GM19328 (cell line): ENCODE data around the gene ESR2.

Source experiments
- ATAC-seq: cut with Tn5 transposase; IDR thresholded peaks from one replicate; pipeline ENCODE4 v1.9.1; 2021; ENCODE audit warnings: mild to moderate bottlenecking, moderate library complexity; ENCODE audit not compliant: unreplicated experiment

Gene ESR2

DNA sequence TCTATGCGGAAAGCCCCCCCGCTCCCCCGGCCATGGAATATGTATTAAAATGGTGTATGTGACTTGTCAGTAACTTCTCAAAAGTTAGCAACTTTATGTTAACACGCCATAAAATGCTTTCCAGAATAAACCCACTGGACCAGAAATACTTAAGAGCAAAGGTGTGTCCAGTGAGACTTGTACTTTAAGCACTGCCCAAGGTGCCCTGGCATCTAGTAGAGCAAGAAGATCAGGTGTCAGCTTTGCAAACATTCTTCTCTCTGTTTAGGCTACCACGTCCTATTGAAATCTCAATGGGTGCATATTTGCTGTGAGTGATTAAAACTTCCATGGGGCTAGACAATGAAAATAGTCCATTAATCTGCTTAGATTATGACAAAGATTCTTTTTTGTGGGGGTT lies 201.2 kb downstream of the ESR2 start:
- ATAC-seq, result no peak

DNA sequence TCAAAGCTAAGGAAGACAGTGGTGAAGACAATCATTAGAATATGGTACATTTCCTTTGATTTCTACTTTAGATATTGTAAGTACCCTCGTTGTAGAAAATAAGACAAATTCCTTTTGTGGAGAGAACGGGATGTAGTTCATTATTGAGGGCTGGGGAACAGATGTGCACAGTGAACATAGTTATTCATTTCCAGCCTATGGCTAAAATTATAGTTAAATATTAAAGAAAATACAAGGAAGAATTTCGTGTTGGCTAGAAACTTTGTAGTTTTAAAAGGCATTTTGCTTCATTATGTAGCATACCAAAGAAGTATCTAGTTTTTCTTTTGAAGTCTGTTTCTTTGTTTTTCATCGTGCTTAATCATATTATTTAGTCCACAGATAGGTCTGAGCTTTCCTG lies 201.8 kb downstream of the ESR2 start:
- ATAC-seq, result no peak

DNA sequence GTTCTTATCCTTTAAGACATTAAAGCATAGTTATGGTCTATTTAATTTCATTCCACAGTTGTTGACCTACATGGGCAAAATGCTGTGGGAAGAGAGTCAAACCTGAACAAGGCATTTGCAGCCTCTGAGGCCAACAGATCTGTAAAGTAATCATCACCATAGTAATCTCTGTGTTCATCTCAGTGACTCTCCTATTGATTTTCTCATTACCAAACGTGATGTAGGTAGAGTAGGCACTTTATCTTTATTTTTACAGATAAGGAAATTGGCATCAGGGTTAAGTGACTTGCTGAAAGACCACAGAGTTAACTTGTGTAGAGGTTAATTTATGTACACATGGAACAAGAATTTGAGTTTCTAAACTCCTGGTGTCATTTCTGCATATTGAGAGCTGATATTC lies 203.0 kb downstream of the ESR2 start:
- no peak for ATAC-seq

DNA sequence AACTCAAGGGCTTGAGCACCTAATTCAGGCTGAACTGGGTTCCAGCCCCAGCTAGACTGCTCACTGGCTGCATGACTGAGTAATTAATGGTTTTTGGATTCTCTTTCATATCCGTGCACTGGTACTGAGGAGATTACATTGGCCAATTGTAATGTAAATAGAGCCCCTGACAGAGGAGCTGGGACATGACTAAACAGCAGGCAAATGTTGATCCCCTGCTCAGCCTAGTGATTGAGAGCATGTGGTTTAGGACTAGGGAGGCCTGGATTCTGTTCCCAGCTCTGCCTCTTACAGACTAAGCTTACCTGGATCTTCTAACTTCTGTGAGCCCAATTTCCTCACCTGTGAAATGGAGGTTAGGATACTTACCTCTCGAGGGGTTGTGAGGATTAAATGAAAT lies 204.3 kb downstream of the ESR2 start:
- no peak for ATAC-seq

DNA sequence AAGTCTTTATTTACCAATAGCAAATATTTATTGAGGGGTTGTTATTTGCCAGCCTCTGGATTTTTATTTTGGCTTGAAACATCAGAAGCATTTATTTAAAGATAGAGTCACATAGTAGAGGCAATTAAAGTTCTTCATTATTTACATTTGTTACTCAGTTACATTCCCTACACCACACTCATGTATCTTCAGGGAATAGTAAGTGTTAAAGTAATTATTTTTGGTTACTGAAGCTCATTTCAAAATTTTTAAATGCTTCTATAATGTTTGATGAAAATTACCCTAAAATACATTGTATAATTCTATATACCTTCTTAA lies 205.6 kb downstream of the ESR2 start:
- ATAC-seq, result no peak

DNA sequence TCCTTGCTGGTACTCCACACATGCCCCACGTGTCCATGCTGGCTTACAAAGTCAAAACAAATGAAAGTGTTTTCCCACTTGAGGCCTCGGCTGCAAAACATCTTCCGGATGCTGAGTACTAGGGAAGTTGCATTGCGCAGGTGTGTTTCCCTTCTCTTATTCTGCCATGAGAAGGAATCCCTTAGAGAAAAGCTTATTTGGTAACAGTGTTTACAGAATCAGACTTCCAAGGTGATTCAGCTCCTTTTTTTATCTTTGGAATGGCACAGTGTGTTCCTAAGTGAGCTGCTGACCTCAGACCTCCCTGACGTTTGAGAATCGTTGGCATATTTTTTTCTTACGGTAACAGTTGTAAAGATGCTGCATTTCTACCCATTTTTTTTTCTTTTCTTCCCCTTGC lies 211.3 kb downstream of the ESR2 start:
- no peak for ATAC-seq

DNA sequence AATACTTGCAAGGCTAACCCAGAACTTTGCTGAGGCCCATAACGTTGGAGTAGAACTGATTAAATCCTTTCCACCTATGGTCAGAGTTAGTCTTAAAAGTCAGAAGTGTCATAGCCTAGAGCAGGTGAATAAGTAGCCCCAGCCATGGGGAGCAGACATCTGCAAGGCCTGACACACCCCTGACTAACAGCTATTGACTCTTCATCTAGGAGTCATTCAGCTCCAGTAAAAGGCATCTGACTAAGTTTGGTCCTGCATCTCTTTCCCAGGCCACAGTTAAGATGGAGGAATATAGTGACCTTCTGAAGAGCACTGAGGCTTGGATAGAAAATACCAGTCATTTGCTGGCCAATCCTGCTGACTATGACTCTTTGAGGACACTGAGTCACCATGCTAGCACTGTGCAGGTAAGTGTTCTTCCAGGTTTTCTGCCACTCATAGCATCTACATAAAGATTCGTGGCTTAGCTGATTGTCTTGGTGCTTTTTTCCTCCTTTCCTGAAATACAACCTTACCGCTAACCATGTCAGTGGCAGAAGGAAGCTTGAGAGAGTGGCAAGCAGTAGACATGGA lies 212.9 kb downstream of the ESR2 start:
- ATAC-seq, result no peak

DNA sequence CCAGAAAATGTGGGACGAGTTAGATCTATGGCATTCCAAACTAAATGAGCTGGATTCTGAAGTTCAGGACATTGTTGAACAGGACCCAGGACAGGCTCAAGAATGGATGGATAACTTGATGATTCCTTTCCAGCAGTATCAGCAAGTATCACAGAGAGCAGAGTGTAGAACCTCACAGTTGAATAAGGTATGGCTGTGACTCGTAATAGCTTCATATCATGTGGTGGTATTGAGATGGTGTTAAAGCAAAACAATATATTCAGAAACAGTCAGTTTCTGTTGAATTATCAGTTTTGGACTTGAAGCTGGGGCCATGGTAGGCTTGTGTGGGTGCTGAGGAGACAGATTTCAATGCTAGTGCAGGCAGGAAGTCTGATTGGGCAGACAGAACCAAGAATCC lies 213.7 kb downstream of the ESR2 start:
- ATAC-seq, result no peak

DNA sequence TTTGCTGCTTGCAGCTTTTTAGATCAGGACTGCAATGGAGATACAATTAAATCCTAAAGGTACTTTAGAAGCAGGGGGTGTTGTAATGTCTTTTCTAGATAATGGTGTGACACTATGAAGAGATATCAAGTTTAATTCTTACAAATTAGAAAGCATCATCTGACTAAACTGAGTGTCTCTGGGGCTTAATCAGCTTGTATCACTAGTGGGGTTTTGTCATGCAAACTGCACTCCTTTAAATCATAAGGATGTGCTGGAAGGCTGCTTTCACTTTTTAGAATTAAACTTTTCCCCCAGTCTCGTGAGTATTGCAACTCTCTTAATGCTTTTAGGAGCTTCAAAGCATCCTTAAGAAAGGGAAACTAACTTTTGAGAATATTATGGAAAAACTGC lies 218.6 kb downstream of the ESR2 start:
- no peak for ATAC-seq

DNA sequence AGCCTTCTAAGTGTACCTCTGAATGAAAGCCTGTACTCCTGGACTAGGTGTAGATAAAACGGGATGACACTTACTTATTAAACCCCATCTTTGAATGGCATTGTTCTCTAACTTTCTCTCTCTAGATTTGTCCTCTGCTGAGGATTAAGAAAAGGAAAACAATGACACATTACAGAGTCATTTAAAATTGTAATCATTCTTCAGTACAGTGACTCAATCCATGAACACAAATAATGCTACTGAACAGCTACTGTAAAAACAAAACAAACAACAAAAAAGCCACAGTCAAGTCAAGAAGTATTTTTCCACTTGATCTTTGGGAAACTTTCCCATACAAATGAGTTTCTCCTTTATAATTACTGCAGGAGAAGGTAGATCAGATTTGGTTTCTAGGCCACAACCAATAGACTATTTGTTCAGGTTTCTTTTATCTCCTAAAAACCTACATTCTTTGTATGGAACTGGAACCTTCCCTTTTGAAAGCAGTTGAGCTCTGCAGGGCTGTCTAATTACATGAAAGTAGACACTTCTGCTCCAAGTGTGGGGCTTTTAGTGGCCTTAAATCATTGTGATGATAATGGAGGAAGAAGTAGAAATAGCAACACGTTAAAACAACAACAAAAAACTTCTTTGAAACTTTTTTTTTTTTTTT lies 219.1 kb downstream of the ESR2 start:
- no peak for ATAC-seq

DNA sequence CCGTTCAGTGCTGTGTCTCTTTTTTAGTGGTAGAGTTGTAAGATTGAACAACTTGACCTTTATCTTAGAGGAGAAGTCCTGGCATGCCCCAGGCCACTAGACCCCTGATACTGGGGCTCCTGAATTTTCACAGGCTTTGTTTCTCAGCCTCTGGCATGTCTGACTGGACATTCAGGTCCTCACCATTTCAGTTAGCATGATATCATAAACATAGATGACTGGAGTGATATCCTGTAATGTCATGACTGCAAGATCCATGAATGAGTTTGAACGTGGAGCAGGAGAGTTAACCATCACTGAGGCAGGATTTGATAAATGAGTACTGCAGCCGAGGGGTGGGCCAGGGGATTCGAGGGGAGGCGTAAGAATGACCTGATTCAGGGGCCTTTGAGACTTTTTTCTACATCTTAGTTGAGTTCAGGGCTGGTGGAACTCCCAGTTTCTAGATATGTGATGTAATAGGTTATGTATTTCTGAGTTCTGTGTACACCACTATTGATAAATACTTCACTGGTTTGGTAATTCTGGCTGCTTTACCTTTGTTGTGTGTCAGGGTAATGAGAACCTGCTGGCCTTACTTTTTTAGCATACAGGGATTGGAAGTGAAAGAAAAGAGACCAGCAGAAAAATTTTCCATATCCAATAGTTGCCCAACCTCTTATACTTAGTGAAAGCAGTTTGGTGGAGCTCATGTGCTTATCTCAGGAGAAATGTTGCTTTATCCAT lies 224.4 kb downstream of the ESR2 start:
- ATAC-seq, result no peak

DNA sequence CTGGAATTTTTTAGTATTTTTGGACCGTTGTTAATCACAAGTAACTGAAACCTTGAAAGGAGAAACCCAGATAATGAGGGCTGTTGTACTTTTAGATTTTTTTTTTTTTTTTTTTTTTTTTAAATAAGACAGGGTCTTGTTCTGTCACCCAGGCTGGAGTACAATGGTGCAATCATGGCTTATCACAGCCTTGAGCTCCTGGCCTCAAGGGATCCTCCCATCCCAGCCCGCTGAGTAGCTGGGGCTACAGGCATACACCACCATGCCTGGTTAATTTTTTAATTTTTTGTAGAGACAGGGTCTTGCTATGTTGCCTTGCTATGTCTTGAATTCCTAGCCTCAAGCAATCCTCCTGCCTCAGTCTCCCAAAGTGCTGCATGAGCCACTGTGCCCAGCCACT lies 229.7 kb downstream of the ESR2 start:
- ATAC-seq, result no peak

DNA sequence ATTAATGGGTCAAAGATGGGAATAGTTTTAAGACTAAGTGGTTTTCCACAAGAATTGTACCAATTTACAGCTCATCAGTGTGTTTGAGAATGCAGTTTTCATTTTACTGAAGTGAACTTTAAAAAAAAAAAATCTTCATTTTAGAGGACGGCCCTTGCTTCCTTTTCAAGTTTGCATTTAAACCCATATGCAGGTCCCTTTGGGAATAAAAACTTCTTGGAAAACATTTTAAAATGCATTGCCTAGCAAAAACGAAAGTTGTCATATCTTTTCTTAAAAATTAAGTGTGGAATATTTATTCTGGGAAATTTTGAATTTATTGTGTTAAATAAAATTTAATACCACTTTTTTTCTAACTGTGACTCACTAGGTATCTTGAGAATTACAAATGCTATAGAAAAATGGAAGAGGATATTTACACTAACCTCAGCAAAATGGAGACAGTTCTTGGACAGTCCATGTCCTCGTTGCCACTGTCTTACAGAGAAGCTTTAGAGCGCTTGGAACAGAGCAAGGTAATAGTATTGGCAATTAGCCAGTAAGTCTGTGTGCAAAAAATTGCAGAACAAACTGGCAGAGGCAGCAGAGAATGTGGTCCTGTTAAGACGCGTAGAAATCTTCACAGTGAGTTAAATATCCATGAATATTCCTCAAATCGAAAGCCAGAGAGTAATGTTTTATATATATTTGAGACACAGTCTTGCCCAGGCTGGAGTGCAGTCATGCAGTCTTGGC lies 231.6 kb downstream of the ESR2 start:
- ATAC-seq, result no peak

DNA sequence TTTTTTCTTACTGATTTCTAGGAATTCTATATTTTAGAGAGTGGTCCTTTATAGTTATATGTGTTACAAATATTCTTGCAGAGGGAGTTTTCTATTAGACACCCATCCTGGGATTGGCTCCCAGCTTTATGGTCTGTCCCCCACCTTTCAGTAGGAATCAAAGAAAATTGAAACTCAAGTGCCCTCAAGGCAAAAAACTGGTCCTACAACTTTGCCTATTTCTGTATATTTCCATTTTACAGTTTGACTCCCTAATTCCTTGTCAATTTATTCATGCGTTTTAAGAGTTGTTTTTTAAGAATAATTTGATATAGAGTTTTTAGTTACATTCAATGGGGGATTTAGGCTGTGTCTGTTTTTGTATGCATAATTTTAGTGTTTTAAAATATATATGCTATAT lies 232.5 kb downstream of the ESR2 start:
- ATAC-seq, result no peak

DNA sequence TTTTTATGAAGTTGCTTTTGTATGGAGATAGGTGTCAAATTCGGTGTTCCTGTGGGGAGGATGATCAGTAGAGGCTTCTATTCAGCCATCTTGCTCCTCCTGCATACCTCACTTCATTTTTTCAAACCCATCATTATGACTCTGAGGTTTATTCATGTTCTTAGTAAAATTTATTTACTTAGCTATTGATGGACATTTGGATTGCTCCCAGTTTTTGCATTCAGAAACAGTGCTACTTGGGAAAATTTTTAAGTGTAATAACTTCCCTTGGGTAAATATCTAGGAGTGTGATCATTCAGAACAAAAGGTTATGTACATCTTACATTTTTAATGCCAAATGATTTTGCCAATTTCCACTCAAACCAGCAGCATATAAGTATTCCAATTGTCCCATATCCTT lies 233.1 kb downstream of the ESR2 start:
- no peak for ATAC-seq

DNA sequence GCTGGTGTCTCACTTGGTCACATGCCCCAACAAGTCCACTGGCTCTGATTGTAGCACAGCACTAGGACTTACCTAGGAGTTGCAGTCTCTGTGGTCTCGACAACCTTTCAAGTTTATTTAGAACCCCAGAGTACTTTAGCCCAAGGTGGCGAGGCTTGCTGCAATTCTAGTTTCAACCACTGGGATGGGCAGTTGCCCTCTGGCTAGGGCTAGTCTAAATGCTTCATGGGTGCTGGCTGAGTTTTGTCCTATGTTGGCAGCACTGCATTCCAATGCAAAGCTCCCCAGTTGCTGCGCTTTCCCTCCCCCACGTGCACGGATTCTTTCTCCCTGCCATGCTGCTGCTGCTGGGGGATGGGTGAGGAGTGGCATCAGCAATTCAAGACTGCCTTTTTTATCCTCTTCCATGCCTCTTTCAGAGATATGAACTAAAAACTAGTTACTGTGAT lies 233.5 kb downstream of the ESR2 start:
- ATAC-seq, result no peak

DNA sequence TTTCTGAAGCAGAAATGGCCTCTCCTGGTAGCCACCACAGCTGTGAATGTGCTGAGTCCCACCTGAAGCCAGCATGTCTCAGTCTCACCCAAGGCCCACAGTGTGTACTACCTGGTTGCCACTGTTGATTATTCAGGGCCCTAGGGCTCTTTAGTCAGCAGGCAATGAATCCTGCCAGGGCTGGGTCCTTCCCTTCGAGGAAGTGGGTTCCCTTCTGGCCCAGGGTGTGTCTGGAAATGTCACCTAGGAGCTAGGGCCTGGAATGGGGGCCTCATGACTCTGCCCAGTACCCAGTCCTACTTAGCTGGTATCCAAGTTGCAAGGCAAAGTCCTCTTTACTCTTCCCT lies 234.0 kb downstream of the ESR2 start:
- no peak for ATAC-seq

DNA sequence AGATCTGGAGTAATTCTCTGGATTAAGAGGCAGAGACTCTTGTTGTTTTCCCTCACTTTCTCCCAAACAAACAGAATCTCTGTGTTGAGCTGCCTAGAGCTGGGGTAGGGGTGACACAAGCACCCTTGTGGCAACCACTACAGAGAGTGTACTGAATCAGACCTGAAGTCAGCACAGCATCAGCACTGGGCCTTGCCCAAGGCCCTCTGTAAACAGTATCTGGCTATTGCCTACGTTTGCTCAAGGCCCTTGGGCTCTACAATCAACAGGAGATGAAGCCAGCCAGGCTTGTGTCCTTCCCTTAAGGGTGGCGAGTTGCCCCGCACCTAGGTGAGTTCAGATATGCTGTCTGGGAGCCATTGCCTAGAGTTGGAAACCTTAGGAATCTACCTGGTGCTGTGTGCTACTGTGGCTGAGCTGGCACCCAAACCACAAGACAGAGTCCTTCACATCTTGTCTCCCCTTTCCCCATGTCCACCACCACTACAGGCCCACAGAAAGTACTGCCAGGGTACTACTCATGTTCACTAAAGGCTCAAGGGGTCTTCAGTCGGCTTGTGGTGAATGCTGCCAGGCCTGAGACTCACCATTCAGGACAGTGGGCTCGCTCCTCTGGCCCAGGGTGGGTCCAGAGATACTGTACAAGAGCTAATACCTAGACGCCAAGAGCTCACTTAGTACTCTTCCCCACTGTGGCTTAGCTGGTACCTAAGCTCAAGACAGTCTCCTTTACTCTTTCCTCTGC lies 234.5 kb downstream of the ESR2 start:
- no peak for ATAC-seq

DNA sequence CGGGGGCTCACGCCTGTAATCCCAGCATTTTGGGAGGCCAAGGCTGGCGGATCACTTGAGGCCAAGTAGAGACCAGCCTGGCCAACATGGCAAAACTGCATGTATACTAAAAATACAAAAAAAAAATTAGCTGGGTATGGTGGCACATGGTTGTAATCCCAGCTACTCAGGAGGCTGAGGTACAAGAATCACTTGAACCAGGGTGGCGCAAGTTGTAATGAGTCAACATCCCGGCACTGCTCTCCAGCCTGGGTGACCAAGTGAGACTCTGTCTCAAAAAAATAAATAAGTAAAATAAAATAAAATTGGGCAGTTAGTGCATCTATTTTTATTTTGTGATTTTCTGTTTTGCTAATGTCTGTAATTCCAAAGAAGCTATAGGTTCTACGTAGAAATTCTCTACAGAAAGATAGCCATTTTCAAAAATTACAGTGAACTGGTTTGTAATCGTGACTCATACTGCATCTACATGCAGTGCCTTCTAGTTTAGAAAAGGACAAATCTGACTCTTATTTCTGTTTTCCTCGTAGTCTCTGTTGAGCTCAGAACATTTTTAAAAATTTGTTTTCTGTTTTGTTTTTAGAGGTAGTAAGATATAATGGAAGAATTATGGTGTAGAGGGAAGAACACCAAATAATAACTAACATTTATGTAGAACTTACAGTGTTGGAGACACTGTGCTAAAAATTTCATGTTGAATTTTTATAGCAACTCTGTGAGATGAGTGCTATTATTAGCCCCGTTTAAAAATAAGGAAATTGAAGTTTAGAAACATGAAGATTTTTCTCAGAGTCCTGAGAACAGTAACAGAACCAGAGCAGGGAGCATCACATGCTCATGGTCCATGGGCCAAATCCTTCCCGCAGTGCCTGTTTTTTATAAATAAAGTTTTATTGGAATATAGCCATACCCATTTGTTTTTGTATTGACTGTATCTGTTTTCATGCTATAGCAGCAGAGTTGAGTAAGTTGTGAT lies 240.2 kb downstream of the ESR2 start:
- ATAC-seq, result no peak
